ENCODE measurements around the gene ASCC3.

- TF ChIP-seq CTCF (IDR thresholded peaks at IDR 0.05; ENCODE audit: poor library complexity) = no peak
- TF ChIP-seq EZH2 (IDR thresholded peaks at IDR 0.05; ENCODE audit: borderline replicate concordance) = no peak
- TF ChIP-seq EZH2phosphoT487 (IDR thresholded peaks at IDR 0.05; ENCODE audit: low read depth, severe bottlenecking, unreplicated experiment) = no peak
Observed at GRCh38 chr6:100724696-100725095, 156.4 kb downstream of the ASCC3 start.

All from hepatocyte (in vitro differentiated cells).